Hepatocyte (in vitro differentiated cells): Measurements from ENCODE around the gene RIMS4. TPM values are rescaled to one million over a fixed set of nuclear protein-coding genes. Genes with fewer than 3 reads are reported as not detected.

Experiments
- DNase-seq: peaks from one replicate; pipeline ENCODE4 v3.0.0-alpha.2; 2016; ENCODE audit warnings: low spot score
- H2AFZ ChIP-seq: fragments of 200-600 bp; sonication (generic); 2 replicates; pipeline ENCODE4 v1.6.0; 2016; ENCODE audit warnings: antibody characterized with exemption, mild to moderate bottlenecking
- H3K27ac ChIP-seq: fragments of 200-600 bp; sonication (generic); 2 replicates; pipeline ENCODE4 v1.5.1; 2016; ENCODE audit warnings: mild to moderate bottlenecking
- H3K27me3 ChIP-seq: fragments of 200-600 bp; sonication (generic); 2 replicates; pipeline ENCODE4 v1.6.1; 2016
- H3K36me3 ChIP-seq: fragments of 200-600 bp; sonication (generic); replicated peaks from 2 replicates; pipeline ENCODE4 v1.5.1; 2016; ENCODE audit warnings: low read depth; ENCODE audit not compliant: insufficient read depth
- H3K4me1 ChIP-seq: fragments of 200-600 bp; sonication (generic); 2 replicates; pipeline ENCODE4 v1.5.1; 2016; ENCODE audit warnings: mild to moderate bottlenecking, moderate library complexity; ENCODE audit not compliant: insufficient read depth
- H3K4me2 ChIP-seq: fragments of 200-600 bp; sonication (generic); 2 replicates; pipeline ENCODE4 v1.6.0; 2016
- H3K4me3 ChIP-seq: fragments of 200-600 bp; sonication (generic); 2 replicates; pipeline ENCODE4 v1.5.1; 2016; ENCODE audit warnings: mild to moderate bottlenecking
- H3K79me2 ChIP-seq: fragments of 200-600 bp; sonication (generic); 2 replicates; pipeline ENCODE4 v1.6.0; 2017; ENCODE audit warnings: mild to moderate bottlenecking
- H3K9me2 ChIP-seq: fragments of 200-600 bp; sonication (generic); replicated peaks from 2 replicates; pipeline ENCODE4 v1.6.0; 2017; ENCODE audit warnings: mild to moderate bottlenecking; ENCODE audit not compliant: insufficient read depth
- H3K9me3 ChIP-seq: fragments of 200-600 bp; sonication (generic); 2 replicates; pipeline ENCODE4 v1.5.1; 2016; ENCODE audit warnings: low read depth, mild to moderate bottlenecking
- H4K20me1 ChIP-seq: fragments of 200-600 bp; sonication (generic); 2 replicates; pipeline ENCODE4 v1.6.0; 2016; ENCODE audit warnings: mild to moderate bottlenecking; ENCODE audit not compliant: insufficient read depth, poor library complexity, severe bottlenecking
- CTCF ChIP-seq: fragments of 200-600 bp; sonication (generic); IDR thresholded peaks from 2 replicates; pipeline ENCODE4 v1.5.1; 2016; ENCODE audit warnings: antibody characterized with exemption, mild to moderate bottlenecking; ENCODE audit not compliant: poor library complexity
- EZH2 ChIP-seq: fragments of 200-600 bp; sonication (generic); IDR thresholded peaks from 2 replicates; pipeline ENCODE4 v1.6.1; 2016; ENCODE audit warnings: antibody characterized with exemption, mild to moderate bottlenecking, borderline replicate concordance
- EZH2phosphoT487 ChIP-seq: fragments of 200-600 bp; sonication (generic); IDR thresholded peaks from one replicate; pipeline ENCODE4 v1.6.1; 2018; ENCODE audit warnings: antibody characterized with exemption, mild to moderate bottlenecking, low read depth, moderate library complexity; ENCODE audit not compliant: unreplicated experiment, severe bottlenecking
- WGBS: methylation state at CpG from one replicate; pipeline ENCODE4 v1.1.6; 2016; ENCODE audit warnings: low lambda C conversion rate; ENCODE audit errors: missing lambda C conversion rate; 5-methylcytosine and 5-hydroxymethylcytosine counted together
- polyA plus RNA-seq: library from polyadenylated mRNA; unstranded; fragments of >200 nt; fragmentation: Nextera tagmentation; extraction: Ambion mirVana; gene quantifications from 2 replicates; pipeline ENCODE4 v1.2.1, GENCODE V29; 2016
- total RNA-seq: library from RNA; depleted of rRNA; stranded (reverse); fragments of >200 nt; gene quantifications from 2 replicates; pipeline ENCODE4 v1.2.3, GENCODE V29; 2014

RIMS4 gene
- total and polyA plus RNA-seq, 2 experiments from 2014 or later = 5.1 to 9.0 TPM

DNA sequence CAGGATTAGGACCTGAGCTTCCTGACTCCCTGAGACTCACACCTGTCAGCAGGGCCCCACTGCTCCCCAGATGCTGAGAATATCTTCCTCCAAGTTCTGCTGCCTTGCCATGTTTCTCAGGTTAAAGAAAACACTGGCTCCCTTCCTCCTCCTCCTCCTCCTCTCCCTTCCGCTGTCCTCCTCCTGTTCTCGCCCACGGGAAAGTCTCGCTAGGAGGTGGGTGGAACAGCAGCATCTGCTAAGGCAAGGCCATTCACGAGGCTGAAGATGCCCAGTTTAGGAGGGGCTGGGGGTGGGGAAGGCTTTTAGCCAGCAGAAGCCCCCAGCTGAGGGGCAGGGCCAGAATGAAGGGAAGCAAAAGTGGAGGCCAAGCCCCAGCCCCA is 40.9 kb downstream of the RIMS4 start:
- WGBS = 72% methylated on average over 5 of the region's 5 CpGs
- no peaks in the 10 kb centered on the region for H3K79me2 ChIP-seq
- no peaks in the 10 kb centered on the region for H4K20me1 ChIP-seq
- DNase-seq = no peak
- no peaks in the 10 kb centered on the region for H3K9me3 ChIP-seq
- no peak overlapping the region for H3K27ac ChIP-seq
- TF ChIP-seq EZH2 (no peak), EZH2phosphoT487 (no peak), CTCF (no peak)
- no peaks in the 10 kb centered on the region for H3K36me3 ChIP-seq
- H3K9me2 ChIP-seq = no peaks in the 10 kb centered on the region
- H3K27me3 ChIP-seq = no peaks in the 10 kb centered on the region
- H3K4me3 ChIP-seq = no peak overlapping the region
- H2AFZ ChIP-seq = no peak overlapping the region
- H3K4me1 ChIP-seq = no peaks in the 10 kb centered on the region
- no peak overlapping the region for H3K4me2 ChIP-seq

DNA sequence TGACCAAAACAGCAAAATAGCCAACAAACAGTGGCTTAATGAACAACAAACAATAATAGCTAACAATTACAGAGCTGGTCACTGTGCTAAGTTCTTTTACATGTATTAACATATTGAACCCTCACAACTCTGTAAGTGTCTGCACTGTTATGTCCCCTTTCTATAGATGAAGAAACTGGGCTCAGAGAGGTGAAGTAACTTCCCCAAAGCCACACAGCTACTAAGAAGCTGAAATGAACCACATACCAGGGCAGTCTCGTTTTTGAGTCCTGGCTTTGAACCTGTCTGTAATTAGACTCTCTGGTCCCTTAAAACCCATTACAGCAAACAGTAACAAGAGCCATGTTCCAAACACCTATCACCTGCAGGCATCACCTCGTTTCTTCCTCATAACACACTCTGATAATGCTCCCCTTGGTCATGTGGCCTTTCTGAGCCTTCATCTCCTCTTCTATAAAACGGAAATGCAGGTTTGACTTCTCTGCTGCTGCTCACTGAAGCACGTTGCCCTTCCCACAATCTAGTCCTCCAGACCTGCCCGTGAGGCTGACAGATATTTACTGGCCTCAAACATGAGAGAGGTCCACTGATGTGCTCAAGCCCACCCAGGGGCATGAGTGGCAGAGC is 41.4 kb downstream of the RIMS4 start:
- WGBS = 63% methylated on average over 5 of the region's 5 CpGs
- H3K27me3 ChIP-seq = no peaks in the 10 kb centered on the region
- H3K4me1 ChIP-seq = no peaks in the 10 kb centered on the region

DNA sequence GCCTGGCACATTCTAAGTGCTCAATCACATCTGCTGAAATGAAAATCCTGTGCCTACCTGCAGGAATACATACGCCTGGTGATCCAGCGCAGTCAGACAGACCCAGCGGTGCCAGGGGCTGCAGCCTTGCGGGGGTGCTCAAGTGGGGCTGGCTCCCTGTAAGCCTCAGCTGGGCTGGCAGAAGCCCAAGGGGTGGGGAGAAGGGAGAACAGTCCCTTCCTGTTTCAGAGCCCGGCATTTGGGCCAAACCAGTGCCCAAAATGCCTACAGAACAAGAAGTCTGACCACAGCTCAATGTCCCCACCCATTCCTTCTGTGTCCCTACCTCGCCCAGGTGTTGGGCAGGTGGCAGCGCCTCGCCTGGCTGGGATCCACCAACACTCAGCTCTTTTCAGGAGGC is 42.1 kb downstream of the RIMS4 start:
- Histone ChIP-seq H4K20me1 (no peaks in the 10 kb centered on the region), H3K4me2 (no peak overlapping the region)
- WGBS = 95% methylated on average over 8 of the region's 8 CpGs

More for the DNA sequence above, 41.4 kb downstream of the RIMS4 start:
- no peak overlapping the region for H3K4me2 ChIP-seq
- no peak for DNase-seq
- no peak overlapping the region for H3K4me3 ChIP-seq
- no peak for TF ChIP-seq CTCF
- no peak for TF ChIP-seq EZH2phosphoT487
- TF ChIP-seq EZH2 = no peak
- H3K79me2 ChIP-seq = no peaks in the 10 kb centered on the region
- H2AFZ ChIP-seq = no peak overlapping the region
- no peaks in the 10 kb centered on the region for H4K20me1 ChIP-seq
- no peaks in the 10 kb centered on the region for H3K9me3 ChIP-seq
- H3K9me2 ChIP-seq = no peaks in the 10 kb centered on the region
- H3K36me3 ChIP-seq = no peaks in the 10 kb centered on the region
- H3K27ac ChIP-seq = no peak overlapping the region

More for the DNA sequence above, 42.1 kb downstream of the RIMS4 start:
- Histone ChIP-seq H3K79me2 (no peaks in the 10 kb centered on the region), H3K27me3 (no peaks in the 10 kb centered on the region), H3K9me3 (no peaks in the 10 kb centered on the region), H3K9me2 (no peaks in the 10 kb centered on the region), H2AFZ (no peak overlapping the region), H3K4me1 (no peaks in the 10 kb centered on the region), H3K27ac (no peak overlapping the region), H3K4me3 (no peak overlapping the region), H3K36me3 (no peaks in the 10 kb centered on the region)
- TF ChIP-seq CTCF (no peak), EZH2phosphoT487 (no peak), EZH2 (no peak)
- DNase-seq = no peak
